DMS114 treated with DMSO at 0.1 percent for 48 hours (cell line): ENCODE results near the gene KCNK10.

Source experiments
- DNase-seq: peaks from one replicate; lab custom pipeline; 2025; ENCODE audit not compliant: unreplicated experiment; lab: John Stamatoyannopoulos, UW

KCNK10 gene, protein sequence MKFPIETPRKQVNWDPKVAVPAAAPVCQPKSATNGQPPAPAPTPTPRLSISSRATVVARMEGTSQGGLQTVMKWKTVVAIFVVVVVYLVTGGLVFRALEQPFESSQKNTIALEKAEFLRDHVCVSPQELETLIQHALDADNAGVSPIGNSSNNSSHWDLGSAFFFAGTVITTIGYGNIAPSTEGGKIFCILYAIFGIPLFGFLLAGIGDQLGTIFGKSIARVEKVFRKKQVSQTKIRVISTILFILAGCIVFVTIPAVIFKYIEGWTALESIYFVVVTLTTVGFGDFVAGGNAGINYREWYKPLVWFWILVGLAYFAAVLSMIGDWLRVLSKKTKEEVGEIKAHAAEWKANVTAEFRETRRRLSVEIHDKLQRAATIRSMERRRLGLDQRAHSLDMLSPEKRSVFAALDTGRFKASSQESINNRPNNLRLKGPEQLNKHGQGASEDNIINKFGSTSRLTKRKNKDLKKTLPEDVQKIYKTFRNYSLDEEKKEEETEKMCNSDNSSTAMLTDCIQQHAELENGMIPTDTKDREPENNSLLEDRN

DNA sequence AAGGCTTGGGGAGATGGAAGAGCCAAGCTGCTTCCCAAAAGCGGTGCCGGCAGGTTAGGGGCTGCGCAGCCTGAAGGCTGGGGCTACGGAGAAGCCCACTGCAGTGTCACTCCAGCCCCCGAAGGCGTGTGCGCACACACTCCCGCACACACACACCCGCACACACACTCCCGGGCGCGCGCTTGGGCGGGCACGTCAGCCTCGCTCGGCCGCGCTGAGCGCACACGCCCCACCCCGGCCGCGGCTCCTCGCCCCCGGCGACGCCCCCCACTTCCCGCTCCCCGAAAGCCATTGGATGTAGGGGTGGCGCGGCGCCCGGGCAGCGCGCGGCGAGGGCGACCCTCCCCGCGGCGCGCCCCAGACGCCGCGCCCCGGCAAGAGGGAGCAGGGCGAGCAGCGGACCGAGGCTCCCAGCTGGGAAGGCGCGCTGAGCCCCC lies at the start of gene KCNK10:
KCNK10 (minus strand) TSS at position 184 of the 437 bp plus-strand sequence. CDS start 471 bp downstream, outside the sequence.
- DNase-seq: no peak

DNA sequence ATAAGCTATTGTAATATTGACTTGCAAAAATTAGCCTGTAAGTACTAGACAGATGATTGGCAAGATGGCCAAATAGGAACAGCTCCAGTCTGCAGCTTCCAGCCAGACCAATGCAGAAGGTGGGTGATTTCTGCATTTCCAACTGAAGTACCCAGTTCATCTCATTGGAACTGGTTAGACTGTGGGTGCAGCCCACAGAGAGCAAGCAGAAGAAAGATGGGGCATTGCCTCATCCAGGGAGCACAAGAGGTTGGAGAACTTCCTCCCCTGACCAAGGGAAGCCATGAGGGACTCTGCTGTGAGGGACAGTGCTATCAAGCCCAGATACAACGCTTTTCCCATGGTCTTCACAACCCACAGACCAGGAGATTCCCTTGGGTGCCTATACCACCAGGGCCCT lies 46.4 kb upstream of the KCNK10 start:
- DNase-seq: no peak

DNA sequence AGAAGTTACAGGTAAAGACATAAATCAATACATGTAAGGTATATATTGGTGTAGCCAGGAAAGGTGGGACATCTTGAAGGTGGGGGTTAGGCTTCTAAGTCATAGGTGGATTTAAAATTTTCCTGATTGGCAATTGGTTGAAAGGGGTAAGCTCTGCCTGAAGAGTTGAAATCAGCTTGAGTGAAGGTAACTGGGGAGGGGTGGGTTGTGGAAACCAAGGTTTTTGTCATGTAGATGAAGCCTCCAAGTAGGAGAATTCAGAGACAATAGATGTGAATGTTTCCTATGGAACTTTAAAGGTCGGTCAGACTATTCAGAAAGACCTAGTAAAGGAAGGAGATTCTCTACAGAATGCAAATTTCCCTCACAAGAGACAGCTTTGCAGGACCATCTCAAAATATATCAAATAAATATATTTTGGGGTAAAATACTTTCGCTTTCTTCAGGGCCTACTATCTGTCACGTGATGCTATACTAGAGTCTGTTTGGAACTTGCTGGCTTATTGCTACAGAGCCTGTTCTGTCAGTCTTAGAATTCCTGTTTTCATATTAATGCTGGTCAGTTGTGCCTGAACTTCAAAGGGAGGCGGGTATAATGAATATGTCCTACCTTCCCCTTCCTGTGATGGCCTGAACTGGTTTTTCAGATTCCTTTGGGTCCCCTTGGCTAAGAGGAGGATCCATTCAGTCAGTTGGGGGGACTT lies 41.8 kb upstream of the KCNK10 start:
- no peak for DNase-seq

DNA sequence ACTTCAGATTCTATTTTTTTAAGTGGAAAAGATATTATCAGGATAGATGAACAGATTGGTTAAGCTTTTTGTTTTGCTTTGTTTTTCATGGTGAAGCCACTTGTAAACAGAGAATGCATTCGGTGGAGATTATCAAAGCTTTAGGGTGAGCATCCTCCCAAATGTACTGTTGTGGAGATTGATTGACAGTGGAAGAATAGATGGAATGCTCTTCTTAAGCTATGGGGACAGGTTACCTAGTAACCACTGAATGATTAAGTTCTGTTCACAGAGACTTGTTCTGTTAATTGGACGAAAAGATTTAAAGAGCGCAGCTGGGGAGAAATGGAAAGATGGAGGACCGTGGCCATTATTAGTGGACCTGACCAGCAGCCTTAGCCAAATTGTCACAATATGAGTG lies 40.6 kb upstream of the KCNK10 start:
- no peak for DNase-seq

DNA sequence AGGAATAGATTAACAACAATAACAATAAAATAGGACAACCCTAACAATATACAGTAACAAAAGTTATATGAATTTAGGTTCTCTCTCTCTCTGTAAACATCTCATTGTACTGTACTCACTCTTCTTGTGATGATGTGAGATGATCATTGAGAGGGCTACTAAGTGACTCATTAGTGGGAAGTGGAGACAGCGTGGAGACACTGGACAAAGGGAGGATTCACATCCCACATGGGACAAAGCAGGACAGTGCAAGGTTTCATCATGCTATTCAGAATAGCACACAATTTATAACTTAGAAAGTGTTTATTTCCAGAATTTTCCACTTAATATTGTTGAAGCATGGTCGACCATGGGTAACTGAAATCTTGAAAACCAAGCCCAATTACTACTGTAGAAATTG lies 36.4 kb upstream of the KCNK10 start:
- no peak for DNase-seq

DNA sequence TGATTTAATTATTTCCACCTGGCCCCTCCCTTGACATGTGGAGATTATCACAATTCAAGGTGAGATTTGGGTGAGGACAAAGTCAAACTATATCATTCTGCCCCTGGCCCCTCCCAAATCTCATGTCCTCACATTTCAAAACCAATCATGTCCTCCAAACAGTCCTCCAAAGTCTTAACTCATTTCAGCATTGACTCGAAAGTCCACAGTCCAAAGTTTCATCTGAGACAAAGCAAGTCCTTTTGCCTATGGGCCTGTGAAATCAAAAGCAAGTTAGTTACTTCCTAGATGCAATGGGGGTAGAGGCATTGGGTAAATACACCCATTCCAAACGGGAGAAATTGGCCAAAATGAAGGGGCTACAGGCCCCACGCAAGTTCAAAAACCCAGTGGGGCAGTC lies 31.3 kb upstream of the KCNK10 start:
- DNase-seq: no peak

DNA sequence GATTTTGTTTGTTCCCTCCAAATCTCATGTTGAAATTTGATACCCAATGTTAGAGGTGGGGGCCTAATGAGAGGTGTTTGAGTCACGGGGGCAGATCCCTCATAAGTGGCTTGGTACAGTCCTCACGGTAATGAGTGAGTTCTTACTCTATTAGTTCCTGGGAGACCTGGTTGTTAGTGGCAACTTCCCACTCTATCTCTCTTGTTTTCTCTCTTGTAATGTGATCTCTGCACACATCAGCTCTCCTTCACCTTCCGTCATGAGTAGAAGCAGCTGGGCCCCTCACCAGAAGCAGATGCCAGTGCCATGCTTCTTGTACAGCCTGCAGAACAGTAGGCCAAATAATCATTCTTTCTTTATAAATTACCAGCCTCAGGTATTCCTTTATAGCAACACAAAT lies 29.6 kb upstream of the KCNK10 start:
- DNase-seq: no peak

DNA sequence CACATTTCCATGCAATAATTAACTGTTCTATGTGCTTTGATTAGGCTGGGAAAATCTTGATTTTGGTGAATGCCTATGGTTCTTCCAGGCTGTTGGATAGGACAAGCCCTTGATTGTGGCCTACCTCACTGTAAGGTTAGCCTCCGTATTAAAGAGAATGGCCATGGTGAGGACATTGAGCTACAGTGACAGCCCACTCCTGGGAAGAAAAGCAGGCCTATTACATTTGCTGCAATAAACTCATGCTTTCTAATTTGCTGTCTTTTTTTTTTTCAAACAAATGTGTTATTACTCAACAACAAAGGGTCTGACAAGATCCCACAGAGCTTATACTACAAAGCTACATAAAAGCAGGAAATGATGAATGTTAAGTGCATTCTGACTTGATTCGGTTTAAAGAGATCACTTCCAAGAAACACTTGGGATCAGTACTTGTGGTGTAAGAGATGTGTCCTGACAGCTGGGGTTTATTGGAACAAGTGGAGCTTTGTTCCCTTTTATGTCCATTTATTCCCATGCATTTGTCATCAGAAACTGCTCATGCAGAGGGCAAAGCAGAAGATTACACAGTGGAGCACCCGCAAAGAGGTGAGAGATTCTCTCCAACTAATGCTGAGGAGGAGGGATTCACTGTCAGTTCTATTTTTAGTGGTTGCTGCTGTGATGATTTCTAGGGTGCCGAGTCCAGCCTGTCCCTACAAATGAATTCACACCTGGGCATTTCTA lies 29.1 kb upstream of the KCNK10 start:
- DNase-seq: no peak

DNA sequence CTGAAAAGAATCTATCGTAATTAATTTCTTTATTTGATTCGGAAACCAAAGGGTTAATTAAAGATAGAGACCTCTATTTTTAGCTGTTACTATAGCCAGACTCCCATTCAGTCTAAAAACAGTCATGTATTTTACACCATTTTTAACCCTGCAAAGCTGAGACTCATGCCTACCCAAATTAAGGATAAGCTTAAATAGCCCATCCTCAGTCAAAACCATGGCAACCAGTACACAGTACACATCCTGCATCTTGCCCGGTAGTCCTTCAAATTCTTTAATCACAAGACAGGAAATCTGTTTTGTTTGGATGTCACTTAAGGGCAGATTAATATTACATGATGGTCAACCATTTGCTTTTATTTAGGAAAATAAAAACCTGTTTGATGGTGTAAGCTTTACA lies 25.5 kb upstream of the KCNK10 start:
- DNase-seq: no peak

DNA sequence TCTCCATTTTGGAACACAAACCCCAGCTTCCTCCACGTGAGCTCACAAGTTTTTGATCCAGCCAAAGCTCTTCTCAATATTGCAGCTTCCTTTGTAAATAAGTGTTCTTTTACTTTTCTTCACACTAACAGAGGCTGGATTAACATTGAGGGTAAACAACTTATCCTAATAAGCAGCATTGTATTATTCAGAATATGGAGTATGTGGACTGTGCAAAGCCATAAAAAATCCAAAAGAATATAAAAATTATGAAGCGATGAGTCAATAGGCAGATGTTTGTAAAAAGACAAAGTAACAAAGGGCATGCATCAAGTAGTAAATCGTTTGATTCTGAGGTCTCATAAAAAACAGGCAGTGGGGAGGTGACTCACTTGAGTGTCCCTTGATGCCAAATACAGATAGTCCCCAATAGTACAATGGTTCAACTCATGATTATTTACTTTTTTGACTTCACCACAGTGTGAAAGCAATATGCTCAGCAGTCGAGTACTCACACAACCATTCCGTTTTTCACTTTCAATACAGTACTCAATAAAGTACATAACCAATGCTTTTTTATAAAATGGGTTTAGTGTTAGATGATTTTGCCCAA lies 23.1 kb upstream of the KCNK10 start:
- DNase-seq: no peak

DNA sequence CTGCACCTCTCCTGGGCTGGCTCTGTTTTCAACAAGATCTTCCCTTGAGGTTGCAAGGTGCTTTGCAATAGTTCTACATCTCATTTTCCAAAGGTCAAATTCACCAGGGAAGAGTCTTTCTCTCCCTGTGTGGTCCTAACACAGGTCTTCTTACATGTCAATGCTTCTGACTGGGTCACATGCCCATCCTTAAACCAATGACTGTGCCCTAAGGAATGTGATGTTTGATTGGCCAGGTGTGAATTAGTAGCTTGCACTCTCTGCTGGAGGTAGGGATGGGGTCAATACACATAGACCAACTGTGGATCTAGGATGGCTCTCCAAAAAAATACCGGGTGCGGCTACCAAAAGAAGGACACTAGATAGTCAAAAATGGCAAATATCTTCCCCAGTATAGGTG lies 19.9 kb upstream of the KCNK10 start:
- DNase-seq: no peak

DNA sequence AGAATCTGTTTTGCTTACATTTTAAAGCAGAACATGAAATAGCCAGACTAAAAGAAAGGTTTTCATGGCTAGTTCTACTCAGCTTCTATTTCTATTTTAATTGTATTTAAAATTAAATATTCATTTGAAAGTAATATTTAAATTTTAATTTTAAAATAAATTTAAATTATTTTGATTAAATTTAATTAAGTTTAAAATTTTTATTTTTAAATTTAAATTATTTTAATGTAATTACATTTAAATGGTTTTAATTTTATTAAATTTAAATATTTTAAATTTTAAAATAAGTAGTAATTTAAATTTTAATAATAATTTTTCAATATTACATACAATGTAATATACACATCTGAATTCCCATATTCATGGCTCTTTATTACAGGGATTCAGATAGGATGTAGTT lies 17.3 kb upstream of the KCNK10 start:
- no peak for DNase-seq

DNA sequence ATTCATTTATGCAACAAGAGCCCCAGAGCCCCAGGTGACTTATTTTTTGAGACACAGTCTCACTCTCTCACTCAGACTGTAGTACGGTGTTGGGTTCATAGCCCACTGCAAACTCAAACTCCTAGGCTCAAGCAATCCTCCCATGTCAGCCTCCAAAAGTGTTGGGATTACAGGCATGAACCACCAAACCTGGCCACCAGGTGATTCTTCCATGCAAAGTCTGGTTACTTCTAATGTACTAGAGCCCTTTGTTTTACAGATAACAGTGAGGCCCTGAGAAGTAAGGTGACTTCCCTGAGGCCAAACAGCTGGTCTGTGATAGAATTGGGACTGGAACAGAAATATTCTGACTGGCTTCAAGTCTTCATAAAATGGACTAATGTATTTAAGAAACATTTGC lies 10.0 kb upstream of the KCNK10 start:
- DNase-seq: no peak

DNA sequence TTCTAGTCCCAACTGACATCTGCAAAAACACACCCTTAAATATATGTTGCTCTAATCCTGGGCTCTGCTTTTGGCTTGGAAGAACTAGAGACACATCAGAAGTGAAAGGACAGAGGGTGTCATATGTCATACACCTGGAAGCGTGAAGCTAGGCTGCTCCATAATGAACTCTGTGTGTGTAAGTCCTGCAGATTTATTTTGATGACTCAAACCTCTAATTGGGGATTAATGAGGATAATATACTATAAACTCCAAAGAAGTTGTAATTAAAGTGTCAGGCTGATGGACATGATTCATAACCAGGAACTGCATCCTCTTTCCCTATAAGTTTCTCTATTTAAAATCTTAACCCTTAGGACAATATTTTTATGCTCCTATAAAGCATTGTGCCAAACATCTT lies 4.4 kb upstream of the KCNK10 start:
- DNase-seq: no peak

DNA sequence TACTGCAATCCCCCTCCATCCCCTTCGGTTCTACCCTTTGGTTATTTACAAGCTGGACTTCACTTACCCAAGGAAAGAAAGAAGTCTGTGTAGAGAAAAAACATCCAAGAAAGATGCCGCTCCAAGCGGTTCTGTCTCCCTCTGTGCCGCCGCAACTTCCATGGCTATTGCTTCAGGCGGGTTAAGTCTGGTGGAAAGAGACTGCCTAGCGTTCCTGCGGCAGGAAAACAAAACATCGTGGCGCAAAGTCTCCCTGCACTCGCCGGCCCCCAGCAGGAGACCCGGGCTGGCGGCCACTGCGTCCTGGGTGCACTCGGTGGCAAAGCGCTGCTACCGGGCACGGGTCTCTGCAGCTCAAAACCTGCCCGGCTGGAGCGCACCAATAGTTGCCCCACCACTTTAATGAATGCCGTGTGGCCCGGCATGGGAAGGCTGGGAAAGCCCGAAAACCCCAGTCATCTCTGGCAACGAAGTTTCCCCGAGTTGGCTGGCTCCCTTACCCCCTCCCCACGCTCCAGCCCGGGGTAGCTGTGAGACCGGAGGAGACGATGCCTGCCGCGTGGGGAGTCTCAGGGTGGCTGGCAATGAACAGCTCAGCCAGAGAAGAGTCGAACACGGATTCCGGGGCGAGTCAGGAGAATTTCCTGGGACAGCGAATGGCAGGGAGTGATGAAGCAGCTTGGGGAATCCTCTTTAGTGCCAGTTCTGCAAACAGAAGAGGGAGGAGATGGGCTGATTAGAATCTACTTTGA lies 3.5 kb upstream of the KCNK10 start:
- no peak for DNase-seq

DNA sequence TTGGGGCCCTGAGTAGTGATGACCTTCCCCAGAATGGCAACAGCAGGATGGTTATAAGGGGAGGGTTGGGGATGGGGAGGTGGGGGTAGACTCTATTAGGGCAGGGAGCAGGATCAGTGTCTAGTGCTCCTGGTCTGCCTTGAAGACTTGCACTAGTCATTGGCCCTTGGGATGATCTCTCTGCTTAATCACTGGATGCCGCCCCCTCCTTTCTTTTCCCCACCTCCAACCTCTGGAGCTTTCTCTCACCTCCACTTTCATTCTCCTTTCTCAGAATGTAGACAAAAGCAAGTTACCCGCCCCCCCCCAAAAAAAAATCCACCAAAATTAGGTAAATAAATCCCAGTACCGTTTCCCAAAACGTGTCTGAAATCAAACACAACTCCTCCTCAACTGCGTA lies 2.8 kb upstream of the KCNK10 start:
- no peak for DNase-seq

DNA sequence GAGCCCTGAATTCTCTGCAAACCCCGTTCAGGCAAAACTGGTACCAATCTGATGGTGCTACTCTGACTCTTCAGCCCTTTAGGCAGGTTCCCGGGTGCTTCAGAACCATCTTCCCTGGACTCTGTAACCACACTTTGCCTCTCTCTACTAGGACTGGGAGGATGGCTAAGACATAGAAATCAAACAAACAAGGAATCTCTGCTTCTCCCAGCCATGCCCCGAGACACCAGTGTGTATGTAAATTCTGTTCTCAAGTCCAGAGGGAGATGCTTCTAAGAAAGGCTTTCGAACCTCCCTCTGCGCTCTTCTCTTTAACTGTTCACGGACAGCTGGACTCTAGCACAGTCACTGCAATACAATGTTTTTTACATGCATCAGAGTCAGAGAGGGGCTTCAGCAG lies 1.9 kb upstream of the KCNK10 start:
- DNase-seq: no peak

DNA sequence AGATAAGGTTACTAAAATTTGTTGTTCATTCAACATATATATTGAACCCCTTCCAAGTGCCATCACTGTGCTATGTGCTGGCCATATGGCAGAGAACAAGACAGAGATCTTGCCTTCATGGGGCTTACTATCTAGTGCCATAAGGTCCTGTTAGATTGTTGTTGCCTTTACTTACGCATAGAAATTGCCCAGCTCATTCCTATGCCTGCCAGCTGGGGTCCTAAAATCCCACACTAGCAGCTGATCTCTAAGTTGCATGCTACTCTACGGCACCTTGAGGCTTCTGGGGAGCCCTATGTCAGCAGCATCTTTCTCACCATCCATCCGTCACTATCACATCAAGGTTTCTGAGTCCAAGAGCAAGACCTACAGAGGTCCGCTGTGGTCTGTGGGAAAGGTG lies 1.4 kb upstream of the KCNK10 start:
- DNase-seq: no peak

DNA sequence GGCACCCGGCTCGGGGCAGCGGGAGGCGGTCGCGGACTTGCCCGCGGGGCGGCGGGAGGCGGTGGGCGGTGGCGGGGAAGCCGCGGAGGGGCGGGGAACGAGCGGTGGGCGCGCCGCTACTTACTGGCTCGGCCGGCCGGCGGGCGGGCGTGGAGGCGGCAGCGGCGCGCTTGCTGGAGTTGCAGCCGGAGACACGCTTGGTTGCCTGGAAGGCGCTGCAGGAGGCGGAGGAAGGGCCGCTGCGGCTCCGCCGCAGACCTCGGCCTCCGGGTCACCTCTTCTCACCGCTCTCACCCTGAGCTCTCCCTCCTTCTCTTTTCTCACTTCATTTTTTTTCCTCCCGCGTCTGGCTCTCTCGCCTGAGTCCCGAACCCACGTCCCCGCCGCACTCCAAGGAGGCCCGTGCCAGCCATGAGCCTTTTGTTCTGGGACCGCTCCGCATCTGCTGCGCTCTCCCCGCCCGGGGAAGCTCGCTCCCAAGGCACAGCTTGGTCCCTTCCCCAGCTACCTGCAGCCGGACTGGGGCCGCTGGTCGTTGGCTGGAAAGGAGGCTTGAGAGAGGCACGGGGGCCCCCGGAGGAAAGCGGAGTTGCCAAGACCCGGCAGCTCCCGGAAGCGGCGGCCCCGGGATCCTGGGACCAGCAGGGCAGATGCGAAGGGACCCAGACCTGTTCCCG lies 592 bp upstream of the KCNK10 start:
- no peak for DNase-seq

DNA sequence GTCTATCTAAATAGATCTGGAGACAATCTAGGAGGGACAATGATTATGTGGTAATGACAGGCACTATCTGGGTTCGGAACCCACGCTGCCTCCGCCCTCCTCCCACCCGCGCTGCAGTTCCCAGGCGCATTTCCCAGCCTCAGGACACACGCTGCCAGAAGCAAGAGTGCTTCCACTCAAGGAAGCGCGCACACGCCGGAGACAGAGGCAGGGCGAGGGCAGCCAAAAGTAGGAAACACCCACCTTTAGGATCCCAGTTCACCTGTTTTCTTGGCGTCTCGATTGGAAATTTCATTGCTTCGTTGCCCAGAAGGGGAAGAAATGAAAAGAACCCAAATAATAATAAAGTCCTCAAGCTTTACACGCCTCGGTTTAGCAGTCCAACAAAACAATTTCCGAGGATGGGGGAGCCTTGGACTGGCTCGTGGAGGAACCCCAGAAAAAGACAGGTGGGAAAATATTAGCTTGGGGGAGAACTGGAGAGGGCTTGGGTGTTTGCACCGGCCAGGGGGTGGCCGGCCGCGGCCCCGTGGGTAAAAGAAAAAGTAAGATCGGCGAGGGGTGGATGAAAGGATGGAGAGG lies 474 bp downstream of the KCNK10 start:
- DNase-seq: no peak
